WTC11 (cell line): ENCODE data around the gene OR52H1. TPM values are rescaled to one million over a fixed set of nuclear protein-coding genes. Genes with fewer than 3 reads are reported as not detected.

Source experiments
- ATAC-seq: fragments of 200-7000 bp; cut with Tn5 transposase; 2 replicates; pipeline ENCODE4 v1.10.0; 2021; ENCODE audit warnings: mild to moderate bottlenecking, moderate library complexity
- CTCF ChIA-PET: fragments of 300-600 bp; sonication (Branson Sonifier 250); formaldehyde crosslinking; loops from one replicate; lab custom pipeline; 2021; ENCODE audit warnings: antibody characterized with exemption; lab: Charles Lee
- POLR2A ChIA-PET: fragments of 350-600 bp; sonication (Branson Sonifier 250); formaldehyde crosslinking; loops from one replicate; lab custom pipeline; 2021; ENCODE audit warnings: antibody characterized with exemption; lab: Charles Lee
- DNase-seq: peaks from one replicate; pipeline ENCODE4 v3.0.0; 2021; ENCODE audit warnings: low spot score
- H3K27ac Mint-ChIP-seq: 2 replicates; pipeline ENCODE4 v1.8.0; 2021; ENCODE audit warnings: mixed read lengths
- H3K27me3 Mint-ChIP-seq: 2 replicates; pipeline ENCODE4 v1.8.0; 2021; ENCODE audit warnings: low read depth, mild to moderate bottlenecking, moderate library complexity, mixed read lengths
- H3K36me3 Mint-ChIP-seq: 2 replicates; pipeline ENCODE4 v1.8.0; 2021; ENCODE audit warnings: mixed read lengths
- H3K4me1 Mint-ChIP-seq: 2 replicates; pipeline ENCODE4 v1.8.0; 2022; ENCODE audit warnings: mixed read lengths
- H3K4me3 Mint-ChIP-seq: 2 replicates; pipeline ENCODE4 v1.8.0; 2021; ENCODE audit warnings: mild to moderate bottlenecking, moderate library complexity, mixed read lengths
- H3K9me3 Mint-ChIP-seq: 2 replicates; pipeline ENCODE4 v1.8.0; 2021; ENCODE audit warnings: mixed read lengths
- ATF1 ChIP-seq: sonication (generic); formaldehyde crosslinking; IDR thresholded peaks from 2 replicates; pipeline ENCODE4 v1.8.1; 2023; ENCODE audit warnings: mild to moderate bottlenecking, moderate library complexity, missing genetic modification reagents
- CBFB ChIP-seq: sonication (generic); formaldehyde crosslinking; IDR thresholded peaks from 2 replicates; pipeline ENCODE4 v1.8.1; 2022; ENCODE audit warnings: mild to moderate bottlenecking, low read depth, missing genetic modification reagents
- ELF4 ChIP-seq: sonication (generic); formaldehyde crosslinking; IDR thresholded peaks from 2 replicates; pipeline ENCODE4 v1.8.1; 2022; ENCODE audit warnings: low read depth, mild to moderate bottlenecking, moderate library complexity, missing genetic modification reagents
- JUN ChIP-seq: sonication (generic); formaldehyde crosslinking; IDR thresholded peaks from 2 replicates; pipeline ENCODE4 v1.8.0; 2023; ENCODE audit warnings: mild to moderate bottlenecking, missing genetic modification reagents
- NFE2L1 ChIP-seq: sonication (generic); formaldehyde crosslinking; IDR thresholded peaks from 2 replicates; pipeline ENCODE4 v1.8.1; 2023; ENCODE audit warnings: missing genetic modification reagents
- NR2C2 ChIP-seq: sonication (generic); formaldehyde crosslinking; IDR thresholded peaks from 2 replicates; pipeline ENCODE4 v1.8.0; 2022; ENCODE audit warnings: mild to moderate bottlenecking, missing genetic modification reagents
- TCF7 ChIP-seq: sonication (generic); formaldehyde crosslinking; IDR thresholded peaks from 2 replicates; pipeline ENCODE4 v1.8.0; 2022; ENCODE audit warnings: mild to moderate bottlenecking, low read depth, missing genetic modification reagents, moderate library complexity
- ZNF263 ChIP-seq: sonication (generic); formaldehyde crosslinking; IDR thresholded peaks from 2 replicates; pipeline ENCODE4 v1.8.1; 2022; ENCODE audit warnings: low read depth, mild to moderate bottlenecking, moderate library complexity, missing genetic modification reagents
- total RNA-seq: library from RNA; stranded (reverse); gene quantifications from 3 replicates; pipeline ENCODE4 v1.2.3, GENCODE V29; 2021
- TF ChIP-seq, protein P1 (sequence below): fragments of 250-450 bp; sonication (Bioruptor Pico); IDR thresholded peaks from 2 replicates; pipeline ENCODE4 v1.8.0; 2021; ENCODE audit warnings: mild to moderate bottlenecking
- TF ChIP-seq, protein P2 (sequence below): fragments of 250-450 bp; sonication (Bioruptor Pico); conservative IDR thresholded peaks from 2 replicates; pipeline ENCODE4 v1.9.0; 2021; ENCODE audit warnings: mild to moderate bottlenecking
- TF ChIP-seq, protein P3 (sequence below): sonication (generic); formaldehyde crosslinking; IDR thresholded peaks from 2 replicates; pipeline ENCODE4 v1.8.1; 2023; ENCODE audit warnings: mild to moderate bottlenecking, moderate library complexity, missing genetic modification reagents
- TF ChIP-seq, protein P4 (sequence below): sonication (generic); formaldehyde crosslinking; IDR thresholded peaks from 2 replicates; pipeline ENCODE4 v1.8.0; 2022; ENCODE audit warnings: mild to moderate bottlenecking, missing genetic modification reagents
- TF ChIP-seq, protein P5 (sequence below): fragments of 250-450 bp; sonication (Bioruptor Pico); IDR thresholded peaks from 2 replicates; pipeline ENCODE4 v2.1.2; 2022; ENCODE audit warnings: mild to moderate bottlenecking, moderate library complexity
- TF ChIP-seq, protein P6 (sequence below): sonication (generic); formaldehyde crosslinking; IDR thresholded peaks from 2 replicates; pipeline ENCODE4 v1.8.1; 2022; ENCODE audit warnings: low read depth, missing genetic modification reagents, borderline replicate concordance
- TF ChIP-seq, protein P7 (sequence below): sonication (generic); formaldehyde crosslinking; IDR thresholded peaks from 2 replicates; pipeline ENCODE4 v1.8.0; 2022; ENCODE audit warnings: mild to moderate bottlenecking, missing genetic modification reagents

The OR52H1 gene
- total RNA-seq, 1 experiment from 2014 or later, result not detected

DNA sequence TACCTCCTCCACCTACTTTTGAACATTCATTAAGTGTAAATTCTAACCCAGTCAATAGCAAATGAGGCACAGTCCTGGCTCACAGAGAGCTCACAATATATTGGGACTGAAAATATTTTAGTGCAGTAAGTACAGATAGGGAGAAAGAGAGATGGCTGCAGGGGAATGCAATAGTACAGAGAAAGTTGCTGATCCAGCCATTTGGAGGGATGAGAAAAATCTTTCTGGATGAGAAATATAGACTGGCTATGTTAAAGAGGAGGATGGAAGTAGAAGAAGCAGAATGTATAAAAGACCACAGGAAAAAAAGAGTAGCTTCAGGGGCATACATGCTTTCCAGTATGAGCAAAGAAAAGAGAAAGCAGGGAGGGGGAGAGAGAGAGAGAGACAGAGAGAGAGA lies 28.8 kb upstream of the OR52H1 start:
- TF ChIP-seq, protein P1, sequence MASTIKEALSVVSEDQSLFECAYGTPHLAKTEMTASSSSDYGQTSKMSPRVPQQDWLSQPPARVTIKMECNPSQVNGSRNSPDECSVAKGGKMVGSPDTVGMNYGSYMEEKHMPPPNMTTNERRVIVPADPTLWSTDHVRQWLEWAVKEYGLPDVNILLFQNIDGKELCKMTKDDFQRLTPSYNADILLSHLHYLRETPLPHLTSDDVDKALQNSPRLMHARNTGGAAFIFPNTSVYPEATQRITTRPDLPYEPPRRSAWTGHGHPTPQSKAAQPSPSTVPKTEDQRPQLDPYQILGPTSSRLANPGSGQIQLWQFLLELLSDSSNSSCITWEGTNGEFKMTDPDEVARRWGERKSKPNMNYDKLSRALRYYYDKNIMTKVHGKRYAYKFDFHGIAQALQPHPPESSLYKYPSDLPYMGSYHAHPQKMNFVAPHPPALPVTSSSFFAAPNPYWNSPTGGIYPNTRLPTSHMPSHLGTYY (CRISPR knock-in tag), result no peak
- DNase-seq (no peak), ATAC-seq (no peak)
- ChIA-PET CTCF (no interaction called here), POLR2A (no interaction called here)
- no peak overlapping the region for H3K27ac Mint-ChIP-seq
- no peaks in the 10 kb centered on the region for H3K36me3 Mint-ChIP-seq
- no peaks in the 10 kb centered on the region for H3K9me3 Mint-ChIP-seq
- no peaks in the 10 kb centered on the region for H3K4me1 Mint-ChIP-seq
- H3K27me3 Mint-ChIP-seq, result no peaks in the 10 kb centered on the region
- H3K4me3 Mint-ChIP-seq, result no peak overlapping the region

DNA sequence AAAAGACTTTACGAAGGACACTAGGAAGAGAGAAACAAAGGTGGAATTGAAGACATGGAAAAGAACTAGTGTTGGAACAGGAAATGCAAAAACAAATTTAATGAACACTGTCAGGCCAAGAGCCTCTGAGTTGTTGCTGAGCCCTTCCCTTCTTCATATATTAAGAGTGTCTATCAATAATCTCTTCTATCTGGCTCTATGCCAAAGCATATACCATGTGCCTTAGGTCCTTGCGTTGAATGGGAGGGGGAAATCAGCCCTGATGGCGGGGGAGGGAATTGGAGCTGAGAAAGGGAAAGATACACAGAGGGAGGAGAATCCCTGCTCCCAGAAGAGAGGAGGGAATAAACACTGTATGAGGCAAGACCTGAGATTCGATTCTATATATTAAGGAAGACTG lies 26.8 kb upstream of the OR52H1 start:
- H3K27me3 Mint-ChIP-seq, result no peaks in the 10 kb centered on the region; the same call in 1 of the 2 replicates
- TF ChIP-seq, protein P2, sequence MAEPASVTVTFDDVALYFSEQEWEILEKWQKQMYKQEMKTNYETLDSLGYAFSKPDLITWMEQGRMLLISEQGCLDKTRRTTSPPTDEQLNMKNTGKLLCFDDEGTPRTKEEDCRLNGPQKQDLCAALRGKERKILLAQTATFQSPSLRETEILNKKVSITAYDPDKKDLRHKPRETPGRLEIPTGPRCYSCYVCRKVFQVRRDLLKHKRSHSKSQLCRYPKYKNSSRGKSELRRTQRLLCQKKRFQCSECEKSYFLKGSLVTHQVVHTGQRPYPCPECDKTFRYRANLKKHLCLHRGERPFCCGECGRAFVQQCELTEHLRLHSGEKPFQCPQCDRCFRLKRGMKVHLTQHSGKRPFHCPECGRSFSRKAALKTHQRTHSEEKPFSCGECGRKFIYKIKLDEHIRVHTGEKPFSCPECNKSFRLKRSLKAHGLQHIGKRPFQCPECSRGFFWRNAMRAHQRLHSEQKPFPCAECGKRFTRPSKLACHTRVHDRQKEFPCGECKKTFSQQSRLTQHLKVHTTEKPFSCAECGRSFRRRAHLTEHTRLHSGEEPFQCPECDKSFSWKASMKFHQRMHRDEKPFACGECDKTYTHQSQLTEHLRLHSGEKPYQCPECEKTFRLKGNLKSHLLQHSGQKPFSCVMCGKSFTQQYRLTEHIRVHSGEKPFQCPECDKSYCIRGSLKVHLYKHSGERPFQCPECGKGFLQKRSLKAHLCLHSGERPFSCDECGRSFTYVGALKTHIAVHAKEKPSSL (CRISPR knock-in tag), result no peak
- no peak for TF ChIP-seq NFE2L1 (CRISPR knock-in tag)
- TF ChIP-seq, protein P3, sequence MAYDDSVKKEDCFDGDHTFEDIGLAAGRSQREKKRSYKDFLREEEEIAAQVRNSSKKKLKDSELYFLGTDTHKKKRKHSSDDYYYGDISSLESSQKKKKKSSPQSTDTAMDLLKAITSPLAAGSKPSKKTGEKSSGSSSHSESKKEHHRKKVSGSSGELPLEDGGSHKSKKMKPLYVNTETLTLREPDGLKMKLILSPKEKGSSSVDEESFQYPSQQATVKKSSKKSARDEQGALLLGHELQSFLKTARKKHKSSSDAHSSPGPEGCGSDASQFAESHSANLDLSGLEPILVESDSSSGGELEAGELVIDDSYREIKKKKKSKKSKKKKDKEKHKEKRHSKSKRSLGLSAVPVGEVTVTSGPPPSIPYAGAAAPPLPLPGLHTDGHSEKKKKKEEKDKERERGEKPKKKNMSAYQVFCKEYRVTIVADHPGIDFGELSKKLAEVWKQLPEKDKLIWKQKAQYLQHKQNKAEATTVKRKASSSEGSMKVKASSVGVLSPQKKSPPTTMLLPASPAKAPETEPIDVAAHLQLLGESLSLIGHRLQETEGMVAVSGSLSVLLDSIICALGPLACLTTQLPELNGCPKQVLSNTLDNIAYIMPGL (CRISPR knock-in tag), result no peak
- TF ChIP-seq, protein P4, sequence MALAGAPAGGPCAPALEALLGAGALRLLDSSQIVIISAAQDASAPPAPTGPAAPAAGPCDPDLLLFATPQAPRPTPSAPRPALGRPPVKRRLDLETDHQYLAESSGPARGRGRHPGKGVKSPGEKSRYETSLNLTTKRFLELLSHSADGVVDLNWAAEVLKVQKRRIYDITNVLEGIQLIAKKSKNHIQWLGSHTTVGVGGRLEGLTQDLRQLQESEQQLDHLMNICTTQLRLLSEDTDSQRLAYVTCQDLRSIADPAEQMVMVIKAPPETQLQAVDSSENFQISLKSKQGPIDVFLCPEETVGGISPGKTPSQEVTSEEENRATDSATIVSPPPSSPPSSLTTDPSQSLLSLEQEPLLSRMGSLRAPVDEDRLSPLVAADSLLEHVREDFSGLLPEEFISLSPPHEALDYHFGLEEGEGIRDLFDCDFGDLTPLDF (CRISPR knock-in tag), result no peak
- no peak for TF ChIP-seq JUN (CRISPR knock-in tag)
- TF ChIP-seq TCF7 (CRISPR knock-in tag), result no peak
- TF ChIP-seq ZNF263 (CRISPR knock-in tag), result no peak
- TF ChIP-seq NR2C2 (CRISPR knock-in tag), result no peak
- no peak for TF ChIP-seq ATF1 (CRISPR knock-in tag)
- TF ChIP-seq ELF4 (CRISPR knock-in tag), result no peak
- TF ChIP-seq CBFB, result no peak
- TF ChIP-seq, protein P5, sequence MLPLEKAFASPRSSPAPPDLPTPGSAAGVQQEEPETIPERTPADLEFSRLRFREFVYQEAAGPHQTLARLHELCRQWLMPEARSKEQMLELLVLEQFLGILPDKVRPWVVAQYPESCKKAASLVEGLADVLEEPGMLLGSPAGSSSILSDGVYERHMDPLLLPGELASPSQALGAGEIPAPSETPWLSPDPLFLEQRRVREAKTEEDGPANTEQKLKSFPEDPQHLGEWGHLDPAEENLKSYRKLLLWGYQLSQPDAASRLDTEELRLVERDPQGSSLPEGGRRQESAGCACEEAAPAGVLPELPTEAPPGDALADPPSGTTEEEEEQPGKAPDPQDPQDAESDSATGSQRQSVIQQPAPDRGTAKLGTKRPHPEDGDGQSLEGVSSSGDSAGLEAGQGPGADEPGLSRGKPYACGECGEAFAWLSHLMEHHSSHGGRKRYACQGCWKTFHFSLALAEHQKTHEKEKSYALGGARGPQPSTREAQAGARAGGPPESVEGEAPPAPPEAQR (CRISPR knock-in tag), result no peak
- CTCF ChIA-PET, result no interaction called here
- H3K4me1 Mint-ChIP-seq, result no peaks in the 10 kb centered on the region
- DNase-seq (no peak), ATAC-seq (peak; percentile 36; the same call in 1 of the 2 replicates)
- peaks cover 7% of the 10 kb centered on the region; the same call in 1 of the 2 replicates for H3K9me3 Mint-ChIP-seq
- H3K27ac Mint-ChIP-seq, result no peak overlapping the region
- POLR2A ChIA-PET, result no interaction called here
- H3K4me3 Mint-ChIP-seq, result no peak overlapping the region
- H3K36me3 Mint-ChIP-seq, result no peaks in the 10 kb centered on the region

DNA sequence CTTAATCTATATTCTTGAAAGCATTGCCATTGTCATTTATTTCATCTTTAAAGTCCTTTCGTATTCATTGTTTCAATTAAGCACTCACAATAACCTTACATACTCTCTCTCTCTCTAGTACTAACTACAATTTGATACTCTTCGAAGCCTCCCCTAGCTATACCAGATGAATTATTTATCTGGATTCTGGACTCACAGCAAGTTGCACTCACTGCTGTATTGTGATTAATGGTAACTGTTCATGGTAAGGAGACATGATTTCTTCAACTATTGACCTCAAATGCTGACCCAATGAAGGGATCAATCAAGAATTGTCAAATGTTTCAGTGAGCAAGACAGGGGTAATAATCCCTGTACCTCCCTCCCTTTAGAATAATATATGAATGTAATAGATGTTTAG lies 26.3 kb upstream of the OR52H1 start:
- Mint-ChIP-seq H3K9me3 (peaks cover 7% of the 10 kb centered on the region; the same call in 1 of the 2 replicates), H3K36me3 (no peaks in the 10 kb centered on the region), H3K27ac (no peak overlapping the region), H3K4me3 (no peak overlapping the region), H3K4me1 (no peaks in the 10 kb centered on the region), H3K27me3 (no peaks in the 10 kb centered on the region; the same call in 1 of the 2 replicates)
- DNase-seq (no peak), ATAC-seq (no peak)
- POLR2A ChIA-PET, result no interaction called here
- TF ChIP-seq, protein P6, sequence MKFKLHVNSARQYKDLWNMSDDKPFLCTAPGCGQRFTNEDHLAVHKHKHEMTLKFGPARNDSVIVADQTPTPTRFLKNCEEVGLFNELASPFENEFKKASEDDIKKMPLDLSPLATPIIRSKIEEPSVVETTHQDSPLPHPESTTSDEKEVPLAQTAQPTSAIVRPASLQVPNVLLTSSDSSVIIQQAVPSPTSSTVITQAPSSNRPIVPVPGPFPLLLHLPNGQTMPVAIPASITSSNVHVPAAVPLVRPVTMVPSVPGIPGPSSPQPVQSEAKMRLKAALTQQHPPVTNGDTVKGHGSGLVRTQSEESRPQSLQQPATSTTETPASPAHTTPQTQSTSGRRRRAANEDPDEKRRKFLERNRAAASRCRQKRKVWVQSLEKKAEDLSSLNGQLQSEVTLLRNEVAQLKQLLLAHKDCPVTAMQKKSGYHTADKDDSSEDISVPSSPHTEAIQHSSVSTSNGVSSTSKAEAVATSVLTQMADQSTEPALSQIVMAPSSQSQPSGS (CRISPR knock-in tag), result no peak
- TF ChIP-seq, protein P7, sequence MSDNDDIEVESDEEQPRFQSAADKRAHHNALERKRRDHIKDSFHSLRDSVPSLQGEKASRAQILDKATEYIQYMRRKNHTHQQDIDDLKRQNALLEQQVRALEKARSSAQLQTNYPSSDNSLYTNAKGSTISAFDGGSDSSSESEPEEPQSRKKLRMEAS (CRISPR knock-in tag), result no peak
- CTCF ChIA-PET, result no interaction called here
